ENCODE results near the gene TXNDC9.
"Not testable (repeated sequence)": the region's sequence is repeated elsewhere in the genome, so short reads cannot be mapped to it uniquely, and the experiment has no call there.

Gene TXNDC9

DNA sequence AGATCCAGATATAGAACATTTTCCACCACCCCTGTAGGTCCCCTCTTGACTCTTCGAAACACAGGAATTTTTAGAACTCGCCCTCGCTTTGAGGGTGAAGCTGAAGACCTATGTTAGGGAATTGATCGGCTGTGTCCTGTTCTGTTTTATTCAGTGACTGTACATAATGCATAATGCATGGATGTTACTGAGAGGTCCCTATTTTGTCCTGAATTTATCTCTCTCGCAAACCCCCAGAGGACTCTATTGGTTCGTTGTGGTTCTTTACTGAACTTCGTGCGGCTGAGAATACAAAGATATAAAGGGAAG, 625 bp upstream of the TXNDC9 start:
- no peaks in the 10 kb centered on the region for H3K9me3 ChIP-seq (ENCODE audit: control insufficient read depth in 5 of 5, low read length in 5 of 5)
- peaks cover 13 to 32% (median 28%) of the 10 kb centered on the region in 5 donors for H3K4me1 ChIP-seq (ENCODE audit: control insufficient read depth in 5 of 5, insufficient read depth in 5 of 5, low read length in 5 of 5)

DNA sequence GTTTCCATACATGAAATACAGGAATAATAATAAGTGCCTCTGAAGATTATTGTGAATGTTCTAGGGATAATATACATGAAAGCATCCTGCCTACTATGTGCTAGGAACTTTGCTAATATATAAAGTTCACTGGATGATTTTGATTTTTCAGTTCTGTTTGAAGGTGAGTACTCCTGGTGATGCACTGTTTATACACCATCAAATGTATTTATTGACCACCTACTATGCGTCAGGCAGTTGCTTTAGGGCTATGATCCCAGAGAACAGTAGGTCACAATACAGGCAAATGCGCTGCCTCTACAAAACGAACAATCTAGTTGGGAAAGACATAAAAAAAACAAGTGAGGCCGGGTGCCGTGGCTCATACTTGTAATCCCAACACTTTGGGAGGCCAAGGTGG, 10.7 kb downstream of the TXNDC9 start:
- Histone ChIP-seq H3K4me3 (ENCODE audit: low read depth in 1 of 5, low read length in 5 of 5) (no peak overlapping the region), H3K4me1 (ENCODE audit: control insufficient read depth in 5 of 5, insufficient read depth in 5 of 5, low read length in 5 of 5) (no peaks in the 10 kb centered on the region), H3K27me3 (ENCODE audit: control insufficient read depth in 5 of 5, insufficient read depth in 4 of 5, low read length in 5 of 5) (no peaks in the 10 kb centered on the region), H3K36me3 (ENCODE audit: control insufficient read depth in 5 of 5, insufficient read depth in 5 of 5, low read length in 5 of 5) (peaks cover 22 to 85% (median 58%) of the 10 kb centered on the region in 5 donors), H3K27ac (ENCODE audit: low read depth, low read length) (no peak overlapping the region), H3K9me3 (ENCODE audit: control insufficient read depth in 5 of 5, low read length in 5 of 5) (no peaks in the 10 kb centered on the region), H3K9ac (ENCODE audit: low read length in 5 of 5) (no peak overlapping the region)

More for the DNA sequence above, 625 bp upstream of the TXNDC9 start:
- Histone ChIP-seq H3K9ac (ENCODE audit: low read length in 5 of 5) (peak overlapping the region; percentile 60 to 97 (median 96)), H3K27me3 (ENCODE audit: control insufficient read depth in 5 of 5, insufficient read depth in 4 of 5, low read length in 5 of 5) (no peaks in the 10 kb centered on the region), H3K36me3 (ENCODE audit: control insufficient read depth in 5 of 5, insufficient read depth in 5 of 5, low read length in 5 of 5) (peaks cover 8 to 15% (median 11%) of the 10 kb centered on the region in 5 donors), H3K4me3 (ENCODE audit: low read depth in 1 of 5, low read length in 5 of 5) (peak overlapping the region; percentile 84 to 100 (median 99)), H3K27ac (ENCODE audit: low read depth, low read length) (peak overlapping the region; percentile 99)

DNA sequence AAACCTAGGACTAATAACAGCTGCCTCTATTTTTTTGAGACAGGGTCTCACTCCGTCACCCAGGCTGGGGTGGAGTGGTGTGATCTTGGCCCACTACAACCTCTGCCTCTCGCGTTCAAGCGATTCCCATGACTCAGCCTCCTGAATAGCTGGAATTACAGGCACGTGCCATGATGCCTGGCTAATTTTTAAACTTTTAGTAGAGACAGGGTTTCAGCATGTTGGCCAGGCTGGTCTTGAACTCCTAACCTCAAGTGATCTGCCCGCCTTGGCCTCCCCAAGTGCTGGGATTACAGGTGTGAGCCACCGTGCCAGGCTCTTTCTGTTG, 18.3 kb downstream of the TXNDC9 start:
- H3K4me1 ChIP-seq (ENCODE audit: control insufficient read depth in 5 of 5, insufficient read depth in 5 of 5, low read length in 5 of 5) = not testable (repeated sequence)
- H3K36me3 ChIP-seq (ENCODE audit: control insufficient read depth in 5 of 5, insufficient read depth in 5 of 5, low read length in 5 of 5) = peaks cover 22 to 55% (median 34%) of the 10 kb centered on the region in 5 donors

DNA sequence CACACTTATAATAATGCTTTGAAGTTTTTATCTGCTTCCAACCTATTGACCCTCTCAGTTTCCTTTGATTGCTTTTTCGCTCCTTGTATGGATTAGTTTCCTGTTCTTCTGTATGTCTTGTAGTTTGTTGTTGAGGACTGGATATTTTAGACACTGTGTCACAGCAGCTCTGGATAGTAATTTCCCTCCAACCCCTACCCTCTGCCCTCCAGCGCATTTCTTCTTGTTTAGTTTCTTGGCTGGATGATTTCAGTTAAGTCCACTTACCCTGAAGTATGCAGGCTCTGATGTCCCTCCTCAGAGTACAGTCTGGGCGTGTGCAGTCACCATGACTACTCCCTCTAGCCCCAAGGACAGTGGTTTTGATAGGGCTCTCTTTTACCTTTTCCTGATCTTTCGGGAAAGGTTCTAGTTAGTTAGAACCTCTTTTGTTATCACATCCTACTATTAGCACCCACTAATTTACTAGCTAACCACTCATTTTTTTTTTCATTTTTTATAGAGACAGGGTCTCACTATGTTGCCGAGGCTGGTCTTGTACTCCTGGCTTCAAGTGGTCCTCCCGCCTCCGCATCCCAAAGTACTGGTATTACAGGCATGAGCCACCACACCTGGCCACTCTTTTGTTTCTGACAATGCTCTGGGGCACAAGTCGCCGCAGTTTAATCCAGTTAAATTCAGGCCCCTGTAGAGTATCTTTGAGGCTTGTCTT, 18.8 kb downstream of the TXNDC9 start:
- Histone ChIP-seq H3K27me3 (ENCODE audit: control insufficient read depth in 5 of 5, insufficient read depth in 4 of 5, low read length in 5 of 5) (no peaks in the 10 kb centered on the region), H3K36me3 (ENCODE audit: control insufficient read depth in 5 of 5, insufficient read depth in 5 of 5, low read length in 5 of 5) (peaks cover 20 to 50% (median 32%) of the 10 kb centered on the region in 5 donors)

More for the DNA sequence above, 18.3 kb downstream of the TXNDC9 start:
- not testable (repeated sequence) for H3K9ac ChIP-seq (ENCODE audit: low read length in 5 of 5); H3K27me3 ChIP-seq (ENCODE audit: control insufficient read depth in 5 of 5, insufficient read depth in 4 of 5, low read length in 5 of 5); H3K27ac ChIP-seq (ENCODE audit: low read depth, low read length); H3K9me3 ChIP-seq (ENCODE audit: control insufficient read depth in 5 of 5, low read length in 5 of 5); H3K4me3 ChIP-seq (ENCODE audit: low read depth in 1 of 5, low read length in 5 of 5)

DNA sequence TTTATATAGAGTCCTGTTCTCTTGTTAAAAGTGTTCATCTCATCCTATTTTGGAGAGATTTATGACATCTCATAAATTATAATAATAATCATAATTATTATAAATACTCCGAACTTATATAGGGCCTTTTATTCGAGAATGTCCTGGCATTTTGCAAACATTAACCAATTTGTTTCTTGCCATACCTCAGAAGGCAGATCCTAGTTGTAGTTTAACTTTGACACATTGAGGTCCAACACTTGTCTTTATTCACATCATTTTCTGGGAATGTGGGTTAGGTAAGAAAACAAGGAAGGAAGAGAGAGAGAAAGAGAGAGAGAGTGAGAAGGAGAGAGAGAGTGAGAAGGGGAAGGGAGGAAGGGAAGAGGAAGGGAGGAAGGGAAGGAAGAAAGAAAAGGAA, 35.0 kb downstream of the TXNDC9 start, which contains the start of gene LYG1:
TSS of gene LYG1 (minus strand) at position 101 of the 400 bp plus-strand sequence. CDS start 5,527 bp downstream, outside the sequence.
- H3K36me3 ChIP-seq (ENCODE audit: control insufficient read depth in 5 of 5, insufficient read depth in 5 of 5, low read length in 5 of 5) = peaks cover 0 to 17% (median 8%) of the 10 kb centered on the region in 5 donors

More for the DNA sequence above, 18.8 kb downstream of the TXNDC9 start:
- peaks cover 0 to 4% (median 0%) of the 10 kb centered on the region in 5 donors for H3K9me3 ChIP-seq (ENCODE audit: control insufficient read depth in 5 of 5, low read length in 5 of 5)
- H3K4me1 ChIP-seq (ENCODE audit: control insufficient read depth in 5 of 5, insufficient read depth in 5 of 5, low read length in 5 of 5) = no peaks in the 10 kb centered on the region
- no peak overlapping the region for H3K4me3 ChIP-seq (ENCODE audit: low read depth in 1 of 5, low read length in 5 of 5)
- H3K9ac ChIP-seq (ENCODE audit: low read length in 5 of 5) = no peak overlapping the region
- no peak overlapping the region for H3K27ac ChIP-seq (ENCODE audit: low read depth, low read length)

DNA sequence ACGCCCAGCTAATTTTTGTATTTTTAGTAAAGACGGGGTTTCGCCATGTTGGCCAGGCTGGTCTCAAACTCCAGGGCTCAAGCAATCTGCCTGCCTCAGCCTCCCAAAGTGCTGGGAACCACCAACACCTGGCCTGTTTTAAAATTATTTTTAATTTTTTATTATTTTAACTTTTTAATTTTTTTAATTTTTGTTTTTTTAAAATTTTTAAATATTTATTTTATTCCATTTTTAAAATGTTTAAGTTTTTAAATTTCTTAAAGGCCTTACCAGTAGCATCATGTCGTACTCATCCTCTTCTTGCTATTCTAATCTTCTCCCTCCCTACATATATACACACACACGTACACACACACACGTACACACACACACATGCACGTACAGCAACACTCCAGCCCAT, 36.6 kb downstream of the TXNDC9 start:
- no peak overlapping the region for H3K4me3 ChIP-seq (ENCODE audit: low read depth in 1 of 5, low read length in 5 of 5)
- H3K27me3 ChIP-seq (ENCODE audit: control insufficient read depth in 5 of 5, insufficient read depth in 4 of 5, low read length in 5 of 5) = no peaks in the 10 kb centered on the region
- H3K4me1 ChIP-seq (ENCODE audit: control insufficient read depth in 5 of 5, insufficient read depth in 5 of 5, low read length in 5 of 5) = no peaks in the 10 kb centered on the region
- no peak overlapping the region for H3K9ac ChIP-seq (ENCODE audit: low read length in 5 of 5)
- H3K36me3 ChIP-seq (ENCODE audit: control insufficient read depth in 5 of 5, insufficient read depth in 5 of 5, low read length in 5 of 5) = peaks cover 0 to 17% (median 5%) of the 10 kb centered on the region in 5 donors
- H3K9me3 ChIP-seq (ENCODE audit: control insufficient read depth in 5 of 5, low read length in 5 of 5) = no peaks in the 10 kb centered on the region
- no peak overlapping the region for H3K27ac ChIP-seq (ENCODE audit: low read depth, low read length)

More for the DNA sequence above, 35.0 kb downstream of the TXNDC9 start, which contains the start of gene LYG1:
- not testable (repeated sequence) for H3K9me3 ChIP-seq (ENCODE audit: control insufficient read depth in 5 of 5, low read length in 5 of 5); H3K27ac ChIP-seq (ENCODE audit: low read depth, low read length); H3K4me3 ChIP-seq (ENCODE audit: low read depth in 1 of 5, low read length in 5 of 5); H3K4me1 ChIP-seq (ENCODE audit: control insufficient read depth in 5 of 5, insufficient read depth in 5 of 5, low read length in 5 of 5); H3K9ac ChIP-seq (ENCODE audit: low read length in 5 of 5); H3K27me3 ChIP-seq (ENCODE audit: control insufficient read depth in 5 of 5, insufficient read depth in 4 of 5, low read length in 5 of 5)

DNA sequence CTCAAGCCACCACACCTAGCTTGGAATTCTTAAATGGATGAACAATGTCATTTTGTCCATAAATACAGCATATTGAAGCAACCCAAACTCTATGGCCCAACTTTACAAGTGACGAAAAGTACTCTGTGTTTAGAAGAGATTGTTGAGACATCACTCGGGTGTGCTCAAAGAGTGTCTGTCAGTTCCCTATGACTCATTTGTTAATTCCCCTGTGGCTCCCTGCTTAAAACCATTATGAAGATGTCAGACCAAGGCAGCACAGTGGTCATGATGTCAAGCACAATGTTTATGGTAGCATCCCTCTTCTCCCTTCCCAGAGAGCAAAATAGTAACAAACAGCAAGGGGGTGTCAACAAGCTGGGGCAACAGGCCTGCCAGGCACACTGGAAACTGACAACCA, 38.1 kb downstream of the TXNDC9 start:
- no peak overlapping the region for H3K4me3 ChIP-seq (ENCODE audit: low read depth in 1 of 5, low read length in 5 of 5)
- H3K27ac ChIP-seq (ENCODE audit: low read depth, low read length) = no peak overlapping the region
- no peaks in the 10 kb centered on the region for H3K4me1 ChIP-seq (ENCODE audit: control insufficient read depth in 5 of 5, insufficient read depth in 5 of 5, low read length in 5 of 5)
- H3K9ac ChIP-seq (ENCODE audit: low read length in 5 of 5) = no peak overlapping the region
- no peaks in the 10 kb centered on the region for H3K27me3 ChIP-seq (ENCODE audit: control insufficient read depth in 5 of 5, insufficient read depth in 4 of 5, low read length in 5 of 5)
- peaks cover 0 to 8% (median 5%) of the 10 kb centered on the region in 5 donors for H3K36me3 ChIP-seq (ENCODE audit: control insufficient read depth in 5 of 5, insufficient read depth in 5 of 5, low read length in 5 of 5)
- H3K9me3 ChIP-seq (ENCODE audit: control insufficient read depth in 5 of 5, low read length in 5 of 5) = no peaks in the 10 kb centered on the region

DNA sequence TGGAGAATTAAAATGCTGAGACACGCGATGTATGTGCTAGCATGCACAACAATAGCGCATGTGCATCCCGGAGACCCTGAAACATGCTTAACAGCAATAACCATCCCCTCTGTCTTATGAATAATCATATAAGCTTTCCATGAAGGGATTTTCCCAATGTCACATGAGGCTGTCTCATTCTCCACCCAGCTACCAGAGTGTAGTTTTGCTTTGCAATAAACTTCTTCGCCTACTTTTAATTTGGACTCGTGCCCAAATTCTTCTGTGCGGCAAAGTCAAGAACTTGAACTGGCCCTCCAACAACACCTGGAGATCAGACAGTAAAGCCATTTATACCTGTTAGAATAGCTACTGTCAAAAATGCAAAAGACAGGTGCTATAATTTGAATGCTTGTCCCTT, 50.6 kb downstream of the TXNDC9 start:
- H3K4me3 ChIP-seq (ENCODE audit: low read depth in 1 of 5, low read length in 5 of 5) = no peak overlapping the region
- no peak overlapping the region for H3K27ac ChIP-seq (ENCODE audit: low read depth, low read length)
- peaks cover 0 to 7% (median 2%) of the 10 kb centered on the region in 5 donors for H3K9me3 ChIP-seq (ENCODE audit: control insufficient read depth in 5 of 5, low read length in 5 of 5)
- H3K36me3 ChIP-seq (ENCODE audit: control insufficient read depth in 5 of 5, insufficient read depth in 5 of 5, low read length in 5 of 5) = peaks cover 0 to 11% (median 7%) of the 10 kb centered on the region in 5 donors
- H3K9ac ChIP-seq (ENCODE audit: low read length in 5 of 5) = no peak overlapping the region
- no peaks in the 10 kb centered on the region for H3K4me1 ChIP-seq (ENCODE audit: control insufficient read depth in 5 of 5, insufficient read depth in 5 of 5, low read length in 5 of 5)
- H3K27me3 ChIP-seq (ENCODE audit: control insufficient read depth in 5 of 5, insufficient read depth in 4 of 5, low read length in 5 of 5) = no peaks in the 10 kb centered on the region

DNA sequence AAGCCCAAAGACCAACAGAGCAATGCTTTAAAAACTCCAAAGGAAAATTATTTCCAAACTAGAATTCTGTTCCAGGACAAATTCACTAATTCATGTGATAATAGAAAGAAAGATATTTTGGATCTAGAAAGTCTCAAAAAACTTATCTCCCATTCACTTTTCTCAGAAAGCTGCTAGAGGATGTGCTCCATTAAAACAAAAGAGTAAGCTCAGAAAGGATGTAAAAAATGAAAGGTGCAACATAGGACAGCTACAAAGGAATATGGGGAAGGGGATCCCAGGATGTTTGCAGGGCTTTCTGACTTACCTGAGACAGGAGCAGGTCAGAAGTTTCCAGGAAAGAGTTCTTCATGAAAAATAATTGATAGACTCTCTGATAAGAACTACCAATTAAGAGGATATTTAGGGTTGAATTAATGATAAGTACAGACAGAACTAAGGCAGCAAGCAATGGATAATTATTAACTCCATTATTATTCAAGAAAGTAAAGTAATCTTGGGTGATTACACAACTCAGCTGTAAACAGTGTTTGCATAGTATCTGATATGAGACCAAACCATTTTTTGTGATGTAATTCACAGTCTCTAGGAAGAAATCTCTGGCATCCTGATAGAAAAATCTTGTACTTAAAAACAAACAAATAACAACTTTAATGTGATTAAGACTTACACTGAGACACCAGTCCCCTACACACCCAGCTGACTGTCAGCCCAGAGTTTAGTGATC, 56.0 kb downstream of the TXNDC9 start:
- Histone ChIP-seq H3K4me3 (ENCODE audit: low read depth in 1 of 5, low read length in 5 of 5) (no peak overlapping the region), H3K27ac (ENCODE audit: low read depth, low read length) (no peak overlapping the region), H3K27me3 (ENCODE audit: control insufficient read depth in 5 of 5, insufficient read depth in 4 of 5, low read length in 5 of 5) (no peaks in the 10 kb centered on the region), H3K4me1 (ENCODE audit: control insufficient read depth in 5 of 5, insufficient read depth in 5 of 5, low read length in 5 of 5) (no peaks in the 10 kb centered on the region), H3K36me3 (ENCODE audit: control insufficient read depth in 5 of 5, insufficient read depth in 5 of 5, low read length in 5 of 5) (peaks cover 0 to 11% (median 7%) of the 10 kb centered on the region in 5 donors), H3K9ac (ENCODE audit: low read length in 5 of 5) (no peak overlapping the region), H3K9me3 (ENCODE audit: control insufficient read depth in 5 of 5, low read length in 5 of 5) (peaks cover 3 to 14% (median 9%) of the 10 kb centered on the region in 5 donors)

DNA sequence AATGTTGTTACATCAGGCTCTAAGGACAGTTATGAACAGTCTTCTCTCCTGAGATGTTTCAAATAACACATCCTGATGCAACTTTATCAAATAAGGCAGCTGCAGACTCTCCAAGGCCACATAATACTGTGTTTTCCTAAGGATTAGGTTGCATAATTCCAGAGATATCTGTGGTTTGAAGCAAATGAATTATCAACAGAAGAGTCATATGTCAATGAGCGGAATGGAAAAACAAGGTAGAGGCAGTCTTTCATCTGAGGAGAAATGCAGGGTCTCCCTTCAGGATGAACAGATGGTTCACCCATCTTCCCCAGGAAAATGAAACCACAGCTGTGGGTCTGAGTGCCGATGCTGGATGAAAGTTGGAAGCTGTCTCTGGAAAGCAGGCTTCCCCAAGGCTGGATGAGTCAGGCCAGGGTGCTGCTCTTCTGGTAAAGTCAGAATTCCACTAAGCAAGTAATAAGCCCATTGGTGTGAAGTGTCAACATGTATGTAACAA, 57.3 kb downstream of the TXNDC9 start:
- peaks cover 0 to 7% (median 2%) of the 10 kb centered on the region in 5 donors for H3K36me3 ChIP-seq (ENCODE audit: control insufficient read depth in 5 of 5, insufficient read depth in 5 of 5, low read length in 5 of 5)
- H3K9me3 ChIP-seq (ENCODE audit: control insufficient read depth in 5 of 5, low read length in 5 of 5) = peaks cover 3 to 14% (median 9%) of the 10 kb centered on the region in 5 donors
- no peak overlapping the region for H3K9ac ChIP-seq (ENCODE audit: low read length in 5 of 5)
- H3K27me3 ChIP-seq (ENCODE audit: control insufficient read depth in 5 of 5, insufficient read depth in 4 of 5, low read length in 5 of 5) = no peaks in the 10 kb centered on the region
- no peaks in the 10 kb centered on the region for H3K4me1 ChIP-seq (ENCODE audit: control insufficient read depth in 5 of 5, insufficient read depth in 5 of 5, low read length in 5 of 5)
- H3K4me3 ChIP-seq (ENCODE audit: low read depth in 1 of 5, low read length in 5 of 5) = no peak overlapping the region
- H3K27ac ChIP-seq (ENCODE audit: low read depth, low read length) = no peak overlapping the region
